HG03175 (cell line): Measurements from ENCODE around the gene FSTL4.

Experiments used
- ATAC-seq: cut with Tn5 transposase; IDR thresholded peaks from one replicate; pipeline ENCODE4 v1.9.1; 2021; ENCODE audit warnings: mild to moderate bottlenecking, moderate library complexity; ENCODE audit not compliant: unreplicated experiment

Gene FSTL4

DNA sequence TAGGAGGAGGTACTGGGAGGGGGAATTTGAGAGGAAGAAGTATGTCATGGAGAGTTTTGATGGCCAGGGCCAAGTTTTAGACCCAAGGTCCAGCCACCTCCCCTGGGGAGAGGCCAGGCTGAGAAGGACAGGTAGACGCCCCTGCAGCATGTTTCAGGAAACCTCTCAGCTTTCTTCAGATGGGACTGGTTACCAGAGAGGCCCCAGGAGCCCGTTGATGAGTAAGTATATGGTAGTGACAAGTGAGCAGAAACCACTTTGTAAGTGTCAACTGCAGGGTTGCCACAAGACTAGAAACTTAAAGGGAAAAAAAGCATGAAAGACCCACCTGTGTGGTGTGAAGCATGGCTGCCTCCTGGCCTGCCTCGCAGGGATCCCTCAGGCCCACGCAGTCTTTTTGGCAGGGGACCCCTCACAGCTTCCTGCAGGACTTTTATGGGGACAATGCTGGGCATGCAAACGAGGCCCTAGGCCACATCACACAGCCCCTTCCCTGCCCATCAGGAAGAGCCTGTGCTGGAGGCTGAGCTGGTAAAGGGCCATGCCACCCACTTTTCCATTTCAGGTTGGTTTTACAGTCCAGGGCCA lies 255.9 kb downstream of the FSTL4 start:
- ATAC-seq, result no peak

DNA sequence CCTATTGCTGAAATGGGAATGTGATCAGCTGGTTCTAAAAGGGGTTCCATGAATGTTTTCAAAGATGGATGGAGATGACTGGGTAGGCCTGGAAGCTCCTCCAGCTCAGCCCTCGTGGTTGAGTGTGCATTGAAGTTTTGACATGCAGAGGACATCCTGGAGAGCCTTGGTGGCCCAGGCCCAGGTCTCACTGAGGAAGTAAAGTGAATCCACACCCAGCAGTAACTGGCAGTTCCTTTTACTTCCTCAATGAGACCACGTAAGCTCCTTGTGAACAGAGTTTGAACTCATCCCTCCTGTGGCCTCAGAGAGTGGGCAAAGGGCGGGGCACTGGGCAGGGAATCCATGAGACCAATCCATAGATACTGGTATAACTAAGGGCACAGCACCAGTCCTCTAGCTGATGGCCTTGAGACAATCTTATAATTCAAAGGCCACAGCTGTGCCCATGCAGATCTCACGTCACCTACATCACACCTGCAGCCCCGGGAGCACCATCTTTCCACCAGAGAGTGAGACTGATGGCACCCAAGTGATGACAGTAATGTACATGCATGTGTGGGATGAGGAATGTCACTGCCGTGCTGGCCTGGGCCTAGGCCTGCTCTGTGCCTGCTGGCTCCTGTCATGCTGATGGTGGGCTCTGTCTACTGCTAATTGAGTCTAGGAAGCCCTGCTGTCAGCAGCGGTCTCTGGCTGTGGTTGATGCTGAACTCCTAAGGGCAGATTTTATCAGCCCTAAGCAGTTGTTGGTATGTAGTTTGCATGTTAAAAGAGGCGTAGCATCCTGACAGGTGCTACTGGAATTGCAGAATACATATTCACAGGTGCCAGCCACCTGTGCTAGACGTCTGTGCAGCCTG lies 257.8 kb downstream of the FSTL4 start:
- ATAC-seq, result no peak

DNA sequence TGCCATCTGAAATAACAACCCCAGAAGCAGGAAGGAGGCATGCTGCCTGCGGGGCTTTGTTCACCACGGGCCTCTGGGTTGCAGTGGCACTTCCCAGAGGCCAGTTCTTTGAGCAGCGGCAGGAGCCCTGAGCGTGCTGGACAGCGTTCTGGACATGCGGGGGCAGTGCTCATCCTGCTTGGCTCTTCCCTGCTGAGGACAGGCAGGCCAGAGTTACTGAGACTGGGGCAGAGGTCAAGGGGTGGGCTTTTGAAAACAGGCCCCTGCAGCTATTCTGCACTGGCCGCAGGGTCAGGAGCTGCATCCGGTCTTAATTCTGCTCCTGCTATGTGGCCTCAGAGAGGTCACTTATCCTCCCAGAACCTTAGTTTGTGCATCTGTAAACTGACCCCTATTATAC lies 258.6 kb downstream of the FSTL4 start:
- ATAC-seq, result no peak

DNA sequence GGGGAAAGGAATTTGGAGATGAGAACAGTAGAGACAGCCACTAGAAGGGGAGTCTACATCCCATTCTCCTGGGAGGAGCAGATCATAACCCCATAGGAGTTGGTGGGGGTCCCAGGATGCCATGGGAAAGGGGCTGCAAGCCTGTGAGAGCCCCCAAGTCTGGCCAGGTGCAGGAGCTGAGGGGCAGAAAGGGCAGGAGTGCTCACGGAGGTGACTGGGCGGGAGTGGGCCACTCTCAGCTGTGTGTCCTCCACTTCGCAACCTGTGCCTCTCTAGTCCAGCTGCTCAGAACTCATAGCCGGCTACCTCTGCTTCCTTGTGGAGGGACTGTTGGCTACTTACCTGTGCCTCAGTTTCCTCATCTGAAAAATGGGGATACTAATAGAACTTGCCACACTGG lies 263.9 kb downstream of the FSTL4 start:
- no peak for ATAC-seq

DNA sequence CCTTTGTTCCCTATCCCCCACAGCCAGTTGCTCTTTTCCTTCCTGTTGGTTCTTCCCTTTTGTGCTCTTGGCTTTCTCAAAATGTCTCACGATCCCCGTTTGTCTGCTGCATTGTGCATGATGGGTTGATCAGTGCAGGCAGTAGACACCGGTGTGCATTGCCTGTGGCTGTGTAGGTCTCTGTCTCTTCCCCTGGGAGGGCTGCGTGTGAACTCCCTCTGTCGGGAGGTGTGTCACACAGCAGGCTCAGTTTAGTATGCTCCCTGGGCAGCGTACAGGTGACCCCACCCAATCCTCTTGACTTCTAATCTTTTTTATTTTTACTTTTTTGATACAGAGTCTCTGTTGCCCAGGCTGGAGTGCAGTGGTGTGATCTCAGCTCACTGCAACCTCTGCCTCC lies 265.3 kb downstream of the FSTL4 start:
- no peak for ATAC-seq

DNA sequence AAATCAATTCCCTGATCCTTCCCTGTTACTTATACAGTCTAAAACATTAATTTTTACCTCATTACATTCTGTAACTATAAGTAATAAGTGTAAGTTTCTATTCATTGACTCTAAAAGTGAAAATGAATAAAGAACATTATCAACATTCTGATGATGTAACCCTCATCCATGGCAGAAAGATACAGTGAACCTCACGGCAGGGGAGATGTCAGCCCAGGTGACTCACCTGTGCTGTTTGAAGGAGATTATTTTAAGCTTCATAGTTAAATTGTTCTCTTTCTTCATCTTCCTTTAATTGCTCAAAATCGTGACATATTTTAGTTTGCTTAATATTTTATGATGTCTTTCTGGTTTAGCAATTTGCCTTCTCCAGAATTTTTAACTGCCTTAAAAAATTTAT lies 268.1 kb downstream of the FSTL4 start:
- ATAC-seq, result no peak

DNA sequence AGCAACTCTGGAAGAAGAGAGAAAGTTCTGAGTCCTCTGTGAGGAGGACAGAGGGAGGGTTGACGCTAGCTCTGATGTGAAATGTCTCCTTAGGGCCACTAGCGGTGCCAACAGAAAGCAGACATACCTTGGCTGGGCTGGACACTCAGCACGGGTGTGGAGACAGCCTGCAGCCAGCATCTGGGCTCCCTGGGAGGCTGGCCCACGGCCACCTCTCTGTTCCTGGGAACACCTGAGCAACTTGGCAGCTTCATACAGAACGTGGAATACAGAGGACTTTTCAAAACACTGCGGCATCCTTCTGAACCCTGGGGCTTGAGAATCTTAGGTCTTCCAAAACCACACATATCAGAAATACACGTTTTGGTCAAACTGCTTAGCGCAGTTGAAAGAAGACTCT lies 269.1 kb downstream of the FSTL4 start:
- ATAC-seq, result no peak

DNA sequence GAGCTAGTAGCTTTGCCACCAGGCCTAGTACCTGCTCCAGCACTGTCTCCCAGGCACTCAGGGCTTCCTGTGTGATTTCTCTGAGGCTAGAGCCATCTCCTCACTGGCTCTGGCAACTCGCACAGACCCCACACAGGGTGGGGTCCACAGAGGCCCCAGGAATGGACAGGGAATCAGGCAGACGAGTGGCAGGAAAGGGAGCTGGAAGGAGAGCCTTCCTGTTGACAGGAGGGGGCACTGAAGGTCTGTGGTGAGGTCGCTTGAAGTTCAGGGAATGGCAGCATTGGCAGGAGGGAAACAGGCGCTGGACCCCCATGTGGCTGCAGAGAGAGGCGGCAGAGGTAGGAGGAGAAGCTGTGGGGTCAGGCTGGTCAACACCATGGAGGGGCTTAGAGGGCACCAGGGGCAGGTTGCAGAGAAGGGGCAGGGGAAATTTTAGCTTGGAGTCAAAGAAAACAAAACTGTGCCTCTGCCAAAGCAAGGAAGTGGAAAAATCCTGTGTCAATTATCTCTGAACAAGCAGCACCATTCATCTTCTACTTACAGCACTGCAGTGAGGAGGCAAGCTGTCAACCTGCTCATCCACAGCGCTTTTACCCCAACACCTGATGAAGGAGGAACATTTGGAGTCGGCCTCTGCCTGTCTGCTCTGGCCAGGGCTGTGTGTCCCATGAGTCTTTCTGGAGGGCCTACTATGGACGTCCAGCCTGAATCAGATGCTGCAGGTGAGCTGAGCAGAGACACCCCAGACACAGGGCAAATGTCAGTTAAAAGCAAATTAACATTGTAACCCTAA lies 270.2 kb downstream of the FSTL4 start:
- no peak for ATAC-seq

DNA sequence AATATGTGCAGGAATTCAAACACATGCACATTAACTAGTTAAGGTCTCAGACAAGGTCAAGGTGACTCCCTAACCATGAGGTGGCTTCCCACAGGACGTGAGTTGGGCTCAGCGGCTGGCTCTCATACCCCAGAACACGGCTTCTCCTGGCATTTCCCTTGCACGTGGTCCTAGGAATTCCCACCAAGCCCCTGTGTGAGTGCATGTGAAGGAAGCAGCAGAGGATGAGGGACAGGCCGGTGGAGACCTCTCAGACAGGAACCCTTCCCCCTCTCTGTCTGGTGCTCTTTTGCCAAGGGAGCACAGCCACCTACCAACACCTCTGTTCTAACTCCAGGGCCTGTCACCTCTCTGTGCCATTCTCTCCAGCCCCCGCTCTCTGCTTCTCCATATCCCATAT lies 271.0 kb downstream of the FSTL4 start:
- ATAC-seq, result no peak

DNA sequence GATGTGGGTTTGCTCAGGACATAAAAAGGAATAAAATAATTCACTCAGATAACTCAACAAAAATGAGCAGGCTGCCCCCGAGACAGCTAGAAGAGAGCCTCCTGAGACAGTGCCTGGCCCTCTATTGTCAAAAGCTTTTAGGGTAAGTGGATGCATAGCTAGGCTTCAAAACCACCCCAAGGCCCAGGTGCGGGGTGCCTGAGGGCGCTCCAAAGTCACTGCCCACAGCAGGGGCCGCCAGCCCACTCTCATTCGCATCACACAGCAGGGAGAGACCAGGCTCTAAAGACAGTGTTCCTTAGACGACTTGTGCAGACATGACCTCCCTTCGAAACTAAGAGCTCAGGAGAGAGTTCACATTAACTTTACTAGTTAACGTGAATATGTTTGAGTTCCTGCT lies 271.5 kb downstream of the FSTL4 start:
- no peak for ATAC-seq

DNA sequence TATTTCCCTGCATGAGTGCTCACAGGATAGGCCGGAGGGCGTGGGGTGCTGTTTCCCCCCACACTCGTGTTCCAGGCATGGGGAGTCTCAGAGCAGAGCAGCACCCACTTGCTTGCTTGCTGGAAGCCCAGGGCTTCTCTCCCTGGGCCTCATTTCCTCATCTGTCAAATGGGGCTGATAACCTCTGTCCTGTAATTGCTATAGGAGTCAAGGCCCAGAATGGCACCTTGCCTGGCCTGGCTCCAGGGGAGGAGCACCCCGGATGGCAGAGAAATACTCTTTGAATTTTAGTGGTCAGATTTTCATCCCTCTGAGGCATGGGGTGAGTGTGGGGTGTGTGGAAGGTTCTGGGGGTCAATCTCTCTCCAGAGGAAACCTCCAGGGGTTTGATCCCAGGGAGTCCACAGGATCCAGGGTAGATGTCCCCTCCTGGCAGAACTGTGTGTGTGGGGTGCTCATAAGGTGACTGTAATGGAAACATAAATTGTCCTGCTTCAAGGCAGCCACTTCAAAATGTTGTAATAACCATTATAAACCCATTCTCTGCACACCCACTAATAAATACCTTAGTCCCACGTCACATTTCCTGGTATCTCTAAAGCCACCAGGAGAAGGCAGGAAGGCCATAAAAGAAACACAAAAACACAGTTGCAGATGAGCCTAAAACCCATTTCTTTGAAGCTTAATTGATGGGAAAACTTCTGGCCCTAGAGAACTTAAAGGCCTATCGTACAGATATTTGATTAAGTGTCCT lies 272.2 kb downstream of the FSTL4 start:
- ATAC-seq, result no peak

DNA sequence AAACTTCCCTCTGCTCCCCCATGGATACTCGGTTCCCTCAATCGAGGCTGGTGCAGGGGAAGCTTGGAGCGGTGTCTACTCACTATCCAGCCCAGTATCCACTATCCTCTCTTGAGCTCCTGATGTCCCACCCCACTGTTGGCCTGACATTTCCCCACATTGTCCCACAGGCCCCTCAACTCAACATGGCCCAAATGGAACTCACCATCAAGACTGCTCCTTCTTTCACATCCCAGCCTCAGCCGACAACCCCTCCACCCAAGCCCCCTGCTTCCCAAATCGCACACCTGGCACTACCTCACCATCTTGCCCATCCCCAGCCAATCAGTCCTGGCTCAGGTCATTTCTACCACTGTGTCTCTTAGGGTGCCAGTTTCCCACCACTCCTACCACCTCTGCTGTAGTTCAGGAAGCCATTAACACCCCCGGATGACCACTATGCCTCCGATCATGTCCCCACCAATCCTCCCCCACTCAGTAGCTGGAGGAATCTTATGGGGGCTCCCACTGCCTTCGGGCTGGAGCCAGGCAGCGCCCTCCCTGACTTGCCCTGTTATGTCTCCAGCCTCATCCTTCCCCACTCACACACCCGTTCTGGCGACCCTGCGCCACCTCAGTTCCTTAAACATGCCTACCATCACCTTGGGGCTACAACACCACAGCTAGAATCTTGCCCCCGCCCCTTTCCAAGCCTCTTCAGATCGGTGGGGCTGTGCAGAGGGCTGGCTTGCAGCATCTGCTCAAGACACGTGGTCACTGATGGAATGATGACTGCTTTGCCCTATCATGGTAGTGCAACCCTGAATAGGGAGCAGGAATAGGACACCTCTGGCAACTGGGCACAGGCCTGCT lies 273.6 kb downstream of the FSTL4 start:
- no peak for ATAC-seq

DNA sequence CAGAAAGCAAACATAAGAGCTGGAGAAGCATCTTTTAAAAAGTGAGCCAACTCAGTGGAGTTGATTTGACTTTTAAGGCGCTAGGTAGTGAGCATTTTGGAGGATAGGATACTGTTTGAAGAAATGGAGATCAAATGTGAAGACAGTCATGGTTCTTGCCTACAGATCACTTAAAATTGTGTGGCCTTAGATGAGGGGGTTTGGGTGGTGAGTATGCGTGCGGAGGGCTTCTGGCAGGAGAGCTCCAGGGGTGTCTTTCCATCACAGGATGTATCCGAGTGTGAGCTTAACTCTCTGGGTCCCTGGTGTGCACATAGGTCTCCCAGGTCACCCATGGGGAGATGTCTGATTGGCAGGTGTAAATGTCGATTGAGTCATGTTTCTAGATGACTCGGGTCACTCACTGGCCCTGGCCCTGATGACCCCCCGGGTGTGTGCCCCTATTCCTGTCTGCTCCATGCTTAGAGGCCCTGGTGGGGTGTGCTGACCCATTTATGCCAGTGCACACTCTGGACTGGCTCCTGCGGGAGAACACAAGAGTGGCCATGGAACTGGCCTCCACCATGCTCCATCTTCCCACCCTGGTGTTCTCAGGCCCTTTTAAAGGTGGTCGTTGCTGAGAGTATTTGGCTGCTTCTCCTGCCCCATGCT lies 274.4 kb downstream of the FSTL4 start:
- ATAC-seq, result no peak

DNA sequence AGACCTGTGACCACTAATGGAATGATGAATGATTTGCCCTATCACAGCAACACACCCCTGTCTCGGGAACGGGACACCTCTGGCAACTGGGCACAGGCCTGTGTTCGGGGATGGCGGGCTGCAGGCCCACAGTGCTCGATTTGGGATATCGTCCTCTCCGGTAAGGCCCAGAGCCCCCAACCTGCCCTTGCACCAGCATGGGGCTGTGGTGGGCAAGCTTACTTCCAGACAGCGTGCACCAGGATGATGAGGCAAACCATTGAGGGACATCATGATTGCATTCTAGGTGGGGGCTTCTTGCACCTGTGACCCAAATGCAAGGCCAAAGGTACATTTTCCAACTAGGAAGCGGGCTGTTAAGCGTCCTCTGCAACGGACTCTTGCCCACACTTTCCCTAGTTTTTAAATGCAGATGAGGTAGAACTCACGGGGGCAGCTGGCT lies 275.4 kb downstream of the FSTL4 start:
- ATAC-seq, result no peak

DNA sequence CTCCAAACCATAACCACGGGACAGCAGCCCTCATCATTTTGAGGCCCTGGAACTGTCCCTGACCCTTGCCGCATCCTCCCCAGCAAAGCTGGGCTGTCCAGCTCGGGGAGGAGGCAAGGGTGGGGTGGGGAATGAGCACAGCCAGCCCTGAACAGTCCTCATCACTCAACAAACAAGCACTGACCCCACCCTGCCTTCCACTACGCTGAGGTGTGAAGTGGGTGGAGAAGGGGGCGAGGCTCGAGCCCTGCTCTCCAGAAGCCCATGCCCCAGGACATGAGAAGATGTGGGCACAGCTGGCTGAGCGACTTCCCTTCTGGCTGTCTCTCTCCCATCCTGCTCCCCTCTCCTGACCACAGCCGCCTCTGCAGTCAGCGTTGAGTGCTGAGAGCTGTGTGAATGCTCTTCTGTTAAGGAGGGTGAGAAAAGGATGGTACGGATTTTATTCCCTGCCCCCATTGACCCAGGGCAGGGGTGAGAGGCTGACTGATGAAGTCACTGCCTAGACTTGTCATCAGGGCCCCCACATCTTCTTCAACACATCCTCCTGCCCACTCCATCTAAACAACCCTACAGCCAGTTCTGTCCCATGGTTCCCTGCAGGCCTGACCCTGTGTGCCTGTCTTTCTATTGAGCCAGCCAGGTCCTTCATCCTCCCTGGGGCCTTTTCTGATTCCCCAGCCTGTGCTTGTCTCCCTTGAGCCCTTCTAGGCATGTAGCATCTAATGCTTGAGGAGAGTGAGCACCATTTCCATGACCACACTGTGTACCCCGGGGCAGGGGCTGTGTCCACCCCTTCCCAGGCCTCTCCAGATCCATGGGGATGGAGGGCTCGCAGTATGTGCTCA lies 276.0 kb downstream of the FSTL4 start:
- ATAC-seq, result no peak

DNA sequence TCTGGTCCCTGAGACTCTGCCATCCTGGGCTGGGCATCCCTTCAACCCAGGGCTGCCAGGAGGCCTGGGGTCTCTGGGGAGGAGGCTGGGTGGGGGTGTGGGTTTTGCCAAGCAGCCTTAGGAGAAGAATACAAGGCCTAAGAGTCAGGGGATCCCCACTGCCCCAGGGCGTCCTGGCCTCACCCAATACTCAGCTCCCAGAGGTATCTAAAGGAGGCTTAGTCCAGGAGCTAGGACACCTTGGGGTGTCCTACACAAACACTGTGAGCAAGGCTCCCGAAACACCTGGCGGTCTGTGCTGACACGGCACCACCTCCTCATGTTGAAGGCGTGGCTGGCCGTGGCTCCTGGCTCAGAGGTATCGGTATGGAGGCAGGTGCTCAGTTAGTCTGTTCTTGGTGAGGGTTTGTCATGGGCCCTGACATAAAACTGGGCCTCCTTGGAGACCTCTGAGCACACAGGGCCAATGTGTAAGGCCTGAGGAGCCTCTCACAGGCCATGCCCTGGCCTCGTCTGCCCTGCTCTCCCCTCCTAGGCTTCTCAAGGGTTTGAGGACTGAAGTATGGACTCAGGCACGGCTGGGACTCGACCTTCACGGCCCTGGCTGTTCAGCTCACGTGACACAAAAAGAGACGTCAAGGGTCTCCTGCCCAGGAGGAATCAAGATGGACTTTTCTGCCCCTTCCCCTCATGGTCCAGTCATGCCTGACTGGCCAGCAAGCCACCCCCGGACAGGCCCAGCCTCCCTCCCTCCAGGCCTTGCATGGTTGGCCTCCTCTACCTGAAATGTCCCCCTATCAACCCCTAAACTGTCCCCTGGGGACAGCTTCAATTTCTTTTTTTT lies 277.3 kb downstream of the FSTL4 start:
- no peak for ATAC-seq

DNA sequence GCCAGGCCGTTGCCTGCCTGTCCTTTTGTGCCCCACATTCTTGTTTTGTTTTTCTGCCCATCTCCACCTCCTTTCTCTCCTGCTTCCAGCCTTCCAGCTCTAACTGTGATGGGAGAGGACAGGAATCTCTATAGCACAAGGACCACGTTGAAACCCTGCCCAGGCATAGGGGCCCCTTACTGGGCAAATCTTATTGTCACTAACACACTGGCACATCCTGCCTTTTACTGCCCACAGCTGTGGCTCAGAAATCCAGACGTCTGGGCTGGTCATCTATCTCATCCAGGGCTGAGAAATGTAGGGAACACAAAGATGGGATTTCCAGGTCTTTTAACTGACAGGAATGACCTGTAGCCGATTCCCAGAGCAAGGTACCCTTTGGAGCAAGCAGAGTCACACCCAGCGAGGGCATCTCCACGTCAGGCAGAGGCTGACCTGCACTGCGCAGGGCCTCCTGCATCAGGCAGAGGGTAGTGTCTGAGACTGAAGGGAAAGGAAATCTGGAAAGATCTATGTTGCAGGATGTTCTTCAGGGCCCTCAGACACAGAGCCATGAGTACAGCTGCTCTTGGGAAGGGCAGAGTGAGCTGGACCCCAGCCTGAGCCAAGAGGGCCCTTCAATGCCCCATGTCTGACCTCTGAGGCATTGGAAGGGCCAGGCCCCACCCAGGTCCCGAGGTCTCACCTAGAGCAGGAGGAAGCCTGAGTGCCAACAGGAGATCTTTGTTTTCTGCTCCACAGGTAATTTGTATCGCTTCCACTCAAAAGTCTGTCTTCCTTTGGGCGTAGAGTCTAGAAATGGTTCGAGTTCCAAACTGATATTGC lies 278.8 kb downstream of the FSTL4 start:
- ATAC-seq, result no peak
